GM19395 (cell line): ENCODE measurements around the gene NPIPB4.
"Not testable (repeated sequence)": the region's sequence is repeated elsewhere in the genome, so short reads cannot be mapped to it uniquely, and the experiment has no call there.

ENCODE experiments used
- ATAC-seq: cut with Tn5 transposase; IDR thresholded peaks from one replicate; pipeline ENCODE4 v1.9.1; 2021; ENCODE audit warnings: mild to moderate bottlenecking, moderate library complexity; ENCODE audit not compliant: unreplicated experiment

The NPIPB4 gene

DNA sequence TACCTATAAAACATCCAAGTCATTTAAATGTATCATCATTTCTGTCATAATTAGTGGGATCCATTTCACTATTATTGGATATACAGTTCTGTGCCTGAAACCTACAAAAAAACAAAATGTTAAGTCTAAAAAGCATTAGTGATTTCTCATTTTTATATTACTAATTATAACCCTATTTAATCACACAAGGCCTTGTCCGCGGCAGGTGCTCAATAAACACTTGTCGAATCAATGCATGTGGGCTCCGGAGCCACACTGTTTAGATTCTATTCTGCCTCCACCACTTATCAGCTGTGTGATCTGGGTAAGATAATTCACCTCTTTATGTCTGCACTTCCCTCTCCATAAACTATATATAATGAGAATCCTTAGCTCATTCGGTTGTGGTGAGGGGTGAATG, at the start of gene NPIPB4:
NPIPB4 (minus strand) TSS at position 101 of the 400 bp plus-strand sequence. CDS start 378 bp downstream, outside the sequence.
- ATAC-seq: not testable (repeated sequence)

DNA sequence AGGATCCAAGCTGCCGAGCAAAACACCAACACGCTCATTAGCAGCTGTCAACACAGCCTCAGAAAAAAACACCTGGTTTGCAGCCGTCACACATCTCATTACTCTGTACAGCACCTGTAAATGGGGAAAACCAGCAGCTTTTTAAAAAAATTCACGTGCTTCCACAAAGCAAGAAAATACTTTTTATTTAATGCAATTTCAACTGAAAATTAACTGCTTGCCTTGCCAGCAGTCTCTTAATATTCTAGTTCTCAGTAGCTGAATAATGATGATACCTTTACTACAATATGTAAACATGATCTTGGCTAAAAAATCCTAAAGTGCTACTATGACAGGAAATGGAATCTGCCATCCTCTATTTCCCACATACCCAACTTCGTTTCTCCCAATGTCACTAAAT, 41.4 kb upstream of the NPIPB4 start:
- not testable (repeated sequence) for ATAC-seq

DNA sequence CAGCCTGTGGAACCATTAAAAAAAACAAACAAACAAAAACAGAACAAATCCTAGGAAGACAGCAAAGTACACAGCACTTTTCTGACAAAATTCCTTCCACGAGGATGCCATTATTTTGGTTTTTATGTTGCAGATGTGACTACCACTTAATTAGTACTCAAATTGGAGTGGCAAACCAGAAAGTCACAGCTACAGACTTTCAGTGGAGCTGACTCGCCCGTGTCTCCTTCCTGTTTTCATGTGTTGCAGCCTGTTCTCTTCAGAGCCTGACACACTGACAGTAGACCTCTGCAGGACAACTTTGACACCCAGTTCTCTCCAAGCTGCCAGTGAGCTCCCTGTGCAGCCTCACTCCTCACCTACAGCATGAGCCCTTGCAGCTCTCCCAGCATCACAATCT, 24.4 kb upstream of the NPIPB4 start:
- ATAC-seq: not testable (repeated sequence)

DNA sequence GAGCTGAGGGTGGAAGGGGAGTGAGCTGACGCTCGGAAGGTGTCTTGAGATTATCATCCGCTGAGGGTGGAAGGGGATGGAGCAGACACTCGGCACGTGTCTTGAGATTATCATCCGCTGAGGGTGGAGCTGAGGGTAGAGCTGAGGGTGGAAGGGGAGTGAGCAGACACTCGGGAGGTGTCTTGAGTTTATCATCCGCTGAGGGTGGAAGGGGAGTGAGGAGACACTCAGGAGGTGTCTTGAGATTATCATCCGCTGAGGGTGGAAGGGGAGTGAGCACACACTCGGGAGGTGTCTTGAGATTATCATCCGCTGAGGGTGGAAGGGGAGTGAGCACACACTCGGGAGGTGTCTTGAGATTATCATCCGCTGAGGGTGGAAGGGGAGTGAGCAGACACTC, 20.4 kb downstream of the NPIPB4 start:
- not testable (repeated sequence) for ATAC-seq

DNA sequence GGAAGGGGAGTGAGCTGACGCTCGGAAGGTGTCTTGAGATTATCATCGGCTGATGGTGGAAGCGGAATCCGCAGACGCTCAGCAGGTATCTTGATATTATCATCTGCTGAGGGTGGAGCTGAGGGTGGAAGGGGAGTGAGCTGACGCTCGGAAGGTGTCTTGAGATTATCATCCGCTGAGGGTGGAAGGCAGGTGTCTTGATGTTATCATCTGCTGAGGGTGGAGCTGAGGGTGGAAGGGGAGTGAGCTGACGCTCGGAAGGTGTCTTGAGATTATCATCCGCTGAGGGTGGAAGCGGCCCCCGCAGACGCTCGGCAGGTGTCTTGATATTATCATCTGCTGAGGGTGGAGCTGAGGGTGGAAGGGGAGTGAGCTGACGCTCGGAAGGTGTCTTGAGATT, 21.2 kb downstream of the NPIPB4 start:
- ATAC-seq: not testable (repeated sequence)

DNA sequence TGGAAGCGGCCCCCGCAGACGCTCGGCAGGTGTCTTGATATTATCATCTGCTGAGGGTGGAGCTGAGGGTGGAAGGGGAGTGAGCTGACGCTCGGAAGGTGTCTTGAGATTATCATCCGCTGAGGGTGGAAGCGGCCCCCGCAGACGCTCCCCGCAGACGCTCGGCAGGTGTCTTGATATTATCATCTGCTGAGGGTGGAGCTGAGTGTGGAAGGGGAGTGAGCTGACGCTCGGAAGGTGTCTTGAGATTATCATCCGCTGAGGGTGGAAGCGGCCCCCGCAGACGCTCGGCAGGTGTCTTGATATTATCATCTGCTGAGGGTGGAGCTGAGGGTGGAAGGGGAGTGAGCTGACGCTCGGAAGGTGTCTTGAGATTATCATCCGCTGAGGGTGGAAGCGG, 21.8 kb downstream of the NPIPB4 start:
- not testable (repeated sequence) for ATAC-seq

DNA sequence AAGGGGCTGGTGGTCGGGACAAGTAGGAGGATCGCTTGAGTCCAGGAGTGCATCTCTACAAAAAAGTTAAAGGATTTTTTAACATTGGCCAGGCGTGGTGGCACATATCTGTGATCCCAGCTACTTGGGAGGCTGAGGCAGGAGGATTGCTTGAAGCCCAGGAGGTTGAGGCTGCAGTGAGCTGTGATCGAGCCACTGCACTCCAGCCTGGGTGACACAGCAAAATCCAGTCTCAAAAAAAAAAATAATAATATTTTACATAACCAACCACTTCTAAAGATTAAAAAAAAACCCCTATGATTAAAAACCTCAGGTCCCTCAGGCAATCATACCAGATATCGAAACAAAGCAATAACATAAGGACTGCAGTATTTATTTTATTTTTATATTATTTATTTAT, 23.3 kb downstream of the NPIPB4 start:
- ATAC-seq: not testable (repeated sequence)

DNA sequence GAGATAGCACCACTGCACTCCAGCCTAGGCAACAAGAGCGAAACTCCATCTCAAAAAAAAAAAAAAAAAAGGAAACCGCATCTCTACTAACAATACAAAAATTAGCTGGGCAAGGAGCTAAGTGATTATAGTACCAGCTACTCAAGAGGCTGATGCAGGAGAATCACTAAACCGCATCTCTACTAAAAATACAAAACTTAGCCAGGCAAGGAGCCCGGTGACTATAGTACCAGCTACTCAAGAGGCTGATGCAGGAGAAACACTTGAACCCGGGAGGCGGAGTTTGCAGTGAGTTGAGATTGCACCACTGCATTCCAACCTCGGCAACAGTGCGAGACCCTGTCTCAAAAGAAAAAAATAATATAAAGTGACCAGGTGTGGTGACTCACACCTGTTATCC, 27.6 kb downstream of the NPIPB4 start:
- ATAC-seq: not testable (repeated sequence)

DNA sequence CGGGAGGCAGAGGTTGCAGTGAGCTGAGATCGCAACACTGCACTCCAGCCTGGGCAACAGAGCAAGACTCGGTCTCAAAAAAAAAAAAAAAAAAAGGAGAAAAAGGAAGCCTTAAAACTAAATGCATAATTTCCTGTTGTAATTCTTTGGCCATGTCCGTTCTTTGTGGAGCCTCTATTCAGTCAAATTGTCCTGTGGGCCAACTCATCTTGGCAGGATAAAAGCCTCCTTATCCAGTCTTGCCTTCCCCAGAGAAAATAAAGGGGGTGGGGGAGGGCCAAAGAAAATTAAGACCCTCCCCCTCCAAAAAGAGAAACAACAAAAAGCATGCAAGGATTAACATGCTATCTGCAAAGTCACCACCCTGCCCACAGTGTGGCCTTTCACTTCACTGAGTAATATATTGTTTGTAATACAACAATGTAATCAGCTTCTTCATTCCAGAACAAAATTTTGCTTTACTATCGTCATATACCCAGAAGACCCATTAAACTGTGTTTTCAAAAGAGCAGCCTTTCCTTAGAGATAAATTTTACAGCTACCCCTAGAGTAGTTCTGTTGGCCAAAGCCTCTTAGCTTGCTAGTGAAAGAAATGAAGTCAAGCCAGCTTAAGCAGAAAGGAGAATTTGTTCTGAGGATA, 31.4 kb downstream of the NPIPB4 start:
- ATAC-seq: not testable (repeated sequence)

DNA sequence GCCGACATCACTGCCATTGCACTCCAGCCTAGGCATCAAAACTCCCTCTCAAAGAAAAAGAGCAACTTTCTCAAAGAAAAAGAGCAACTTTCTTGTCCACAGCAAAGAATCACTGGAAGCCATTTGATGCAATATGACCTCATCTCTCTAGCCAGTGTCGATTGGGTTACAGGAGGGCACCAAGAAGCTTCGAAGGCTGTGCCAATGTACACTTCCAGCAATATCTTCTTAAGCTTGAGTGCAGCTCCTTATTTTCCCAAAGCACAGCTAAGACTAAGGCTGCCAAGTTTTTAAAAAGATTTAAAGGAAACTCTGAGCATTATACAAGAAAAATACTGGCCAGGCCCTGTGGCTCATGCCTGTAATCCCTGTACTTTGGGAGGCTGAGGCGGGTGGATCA, 32.0 kb downstream of the NPIPB4 start:
- not testable (repeated sequence) for ATAC-seq

DNA sequence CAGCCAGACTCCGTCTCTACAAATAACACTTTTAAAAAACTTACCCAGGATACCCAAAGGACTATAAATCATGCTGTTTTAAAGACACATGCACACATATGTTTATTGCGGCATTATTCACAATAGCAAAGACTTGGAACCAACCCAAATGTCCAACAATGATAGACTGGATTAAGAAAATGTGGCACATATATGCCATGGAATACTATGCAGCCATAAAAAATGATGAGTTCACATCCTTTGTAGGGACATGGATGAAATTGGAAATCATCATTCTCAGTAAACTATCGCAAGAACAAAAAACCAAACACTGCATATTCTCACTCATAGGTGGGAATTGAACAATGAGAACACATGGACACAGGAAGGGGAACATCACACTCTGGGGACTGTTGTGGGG, 34.3 kb downstream of the NPIPB4 start:
- not testable (repeated sequence) for ATAC-seq

DNA sequence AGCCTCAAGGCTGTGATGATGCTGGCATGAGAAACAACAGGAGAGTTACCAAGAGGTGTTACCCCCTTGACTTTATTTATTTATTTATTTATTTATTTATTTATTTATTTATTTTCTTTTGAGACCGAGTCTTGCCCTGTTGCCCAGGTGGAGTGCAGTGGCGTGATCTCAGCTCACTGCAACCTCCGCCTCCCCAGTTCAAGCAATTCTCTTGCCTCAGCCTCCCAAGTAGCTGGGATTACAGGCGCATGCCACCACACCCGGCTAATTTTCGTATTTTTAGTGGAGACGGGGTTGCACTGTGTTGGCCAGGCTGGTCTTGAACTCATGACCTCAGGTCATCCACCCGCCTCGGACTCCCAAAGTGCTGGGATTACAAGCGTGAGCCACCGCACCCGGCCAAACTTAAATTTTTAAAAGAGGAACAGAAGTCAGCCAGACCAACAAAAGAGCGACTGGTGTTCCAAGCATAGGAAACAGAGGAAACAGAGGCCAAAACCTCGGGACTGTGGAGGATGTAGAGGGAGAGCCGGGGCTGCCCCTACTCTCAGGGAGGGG, 36.6 kb downstream of the NPIPB4 start:
- not testable (repeated sequence) for ATAC-seq

DNA sequence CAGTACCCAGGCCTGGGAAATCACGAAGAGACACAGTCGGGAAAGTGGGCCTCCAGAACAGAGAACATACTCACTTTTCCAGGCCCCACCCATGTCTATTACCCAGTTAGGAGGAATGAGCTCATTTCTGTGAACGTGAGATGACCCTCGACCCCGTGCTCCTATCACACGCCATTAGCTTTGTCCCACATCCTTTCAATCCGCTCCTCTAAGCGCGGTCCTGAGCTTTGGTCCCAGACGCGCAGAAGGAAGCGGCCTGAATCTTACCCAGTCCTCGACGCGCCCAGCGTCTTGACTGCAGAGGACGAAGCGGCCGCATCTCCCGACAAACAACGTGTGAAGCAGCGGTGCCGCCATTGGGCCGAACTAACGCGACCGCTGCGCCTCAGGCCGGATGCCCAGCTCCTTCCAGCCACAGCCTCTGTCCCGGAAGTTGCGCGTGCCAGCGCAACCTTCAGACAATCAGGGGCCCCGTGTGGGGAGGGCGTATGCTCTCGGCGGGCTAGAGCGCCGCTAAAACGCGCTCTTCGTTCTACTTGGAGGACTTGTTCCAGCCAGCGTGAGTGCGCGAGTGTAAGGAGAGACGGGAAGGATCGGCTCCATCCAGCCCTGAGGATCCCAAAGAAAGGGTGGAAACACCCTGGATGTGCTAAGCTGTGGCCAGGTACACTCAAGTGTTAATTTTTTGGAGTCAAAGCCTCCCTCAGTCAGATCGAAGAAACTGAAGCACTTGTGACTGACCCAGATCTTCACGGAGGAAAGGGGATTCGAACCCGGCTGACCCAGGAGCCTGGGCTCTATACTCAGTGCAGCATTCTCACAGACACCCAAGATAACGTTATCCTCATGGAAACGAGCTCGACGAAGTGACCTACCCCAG, 37.3 kb downstream of the NPIPB4 start:
- ATAC-seq: peak; percentile 93

DNA sequence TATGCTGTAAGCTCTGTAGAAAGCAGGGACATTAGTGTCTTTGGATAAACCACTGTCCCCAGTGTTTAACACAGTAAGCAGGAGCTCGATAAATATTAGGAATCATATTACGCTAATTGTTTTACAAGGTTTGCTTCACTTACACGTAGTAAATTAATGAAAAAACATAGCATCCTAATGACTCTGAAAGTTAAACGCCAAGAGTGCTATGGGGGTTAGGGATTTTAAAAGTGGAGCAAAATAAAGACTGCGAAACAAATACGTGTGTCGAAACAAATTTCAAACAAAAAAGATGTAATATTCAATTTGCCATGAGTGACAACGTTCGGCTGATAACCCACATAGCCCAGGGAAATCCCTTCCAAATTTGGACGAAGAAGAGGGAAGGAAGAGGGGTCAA, 37.9 kb downstream of the NPIPB4 start:
- ATAC-seq: not testable (repeated sequence)

DNA sequence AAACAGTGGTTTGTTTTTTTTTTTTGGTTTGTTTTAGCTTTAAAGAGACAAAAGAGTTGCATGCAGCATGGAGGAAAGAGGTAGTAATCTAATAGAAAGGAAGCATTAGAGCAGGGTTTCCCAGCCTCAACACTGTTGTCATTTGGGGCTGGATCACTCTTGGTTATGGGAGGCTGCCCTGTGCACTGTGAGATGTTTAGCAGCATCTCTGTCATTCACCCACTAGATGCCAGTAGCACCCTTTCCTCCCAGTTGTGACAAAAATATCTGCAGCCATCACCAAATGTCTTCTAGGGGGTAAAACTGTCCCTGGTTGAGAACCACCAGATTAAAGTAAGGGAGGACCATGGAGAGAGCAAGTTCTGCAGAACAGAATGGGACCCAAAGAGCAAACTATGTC, 40.5 kb downstream of the NPIPB4 start:
- ATAC-seq: not testable (repeated sequence)

DNA sequence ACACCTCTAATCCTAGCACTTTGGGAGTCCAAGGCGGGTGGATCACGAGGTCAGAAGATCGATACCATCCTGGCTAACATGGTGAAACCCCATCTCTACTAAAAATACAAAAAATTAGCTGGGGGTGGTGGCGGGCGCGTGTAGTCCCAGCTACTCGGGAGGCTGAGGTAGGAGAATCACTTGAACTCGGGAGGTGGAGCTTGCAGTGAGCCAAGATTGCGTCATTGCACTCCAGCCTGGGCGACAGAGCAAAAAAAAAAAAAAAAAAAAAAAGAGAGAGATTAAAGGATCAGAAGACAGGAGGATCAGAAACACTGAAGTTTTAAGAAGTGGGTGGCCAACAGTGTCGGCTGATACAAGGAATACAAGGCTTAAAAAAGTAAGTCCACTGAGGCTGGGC, 41.9 kb downstream of the NPIPB4 start:
- not testable (repeated sequence) for ATAC-seq

DNA sequence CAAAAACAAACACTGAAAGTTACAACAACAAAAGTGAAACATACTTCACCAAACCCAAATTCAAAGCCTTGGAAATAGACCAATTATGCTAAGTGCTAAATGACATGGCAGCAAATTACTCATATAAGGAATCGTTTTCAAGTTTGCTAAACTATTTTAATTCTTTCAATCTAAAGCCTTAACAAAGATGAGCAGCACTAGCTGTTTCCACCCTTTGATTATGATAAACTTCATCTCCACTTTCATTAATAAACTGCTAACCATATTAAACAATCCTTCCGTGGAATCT, 55.2 kb downstream of the NPIPB4 start:
- not testable (repeated sequence) for ATAC-seq

DNA sequence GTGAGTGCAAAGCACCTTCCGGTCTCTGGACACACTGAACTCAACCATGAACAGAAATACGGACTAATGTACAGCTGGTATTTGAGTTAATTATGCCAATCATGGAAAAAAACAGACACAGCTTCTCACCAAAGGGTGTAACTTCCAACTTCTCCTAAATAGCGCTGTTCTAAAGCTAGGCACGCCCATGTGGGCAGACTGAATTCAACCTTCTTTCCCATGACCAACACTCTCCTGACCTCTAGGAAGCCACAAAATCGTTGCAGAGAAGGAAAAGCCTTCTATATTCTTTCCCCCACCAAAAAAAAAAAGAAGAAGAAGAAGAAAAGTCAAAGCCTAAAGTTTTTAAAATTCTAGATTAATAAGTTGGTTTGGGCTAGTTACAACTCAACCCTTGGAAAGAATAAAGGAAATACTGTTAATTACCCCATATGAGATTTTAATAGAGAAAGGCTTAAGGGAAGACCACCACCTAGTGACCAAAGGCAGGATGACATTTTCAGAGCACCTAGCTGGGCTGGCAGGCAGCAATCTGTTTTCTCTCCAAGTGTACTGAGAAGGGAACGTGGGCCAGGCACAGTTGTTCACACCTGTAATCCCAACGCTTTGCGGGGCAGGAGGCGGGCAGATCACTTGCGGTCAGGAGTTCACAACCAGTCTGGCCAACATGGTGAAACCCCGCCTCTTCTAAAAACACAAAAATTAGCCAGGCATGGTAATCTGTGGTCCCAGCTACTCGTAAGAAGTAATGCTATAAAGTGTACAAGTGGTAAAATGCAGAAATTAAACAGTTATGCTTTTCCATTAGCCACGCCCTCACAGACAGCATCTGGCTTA, 55.8 kb downstream of the NPIPB4 start:
- ATAC-seq: not testable (repeated sequence)

DNA sequence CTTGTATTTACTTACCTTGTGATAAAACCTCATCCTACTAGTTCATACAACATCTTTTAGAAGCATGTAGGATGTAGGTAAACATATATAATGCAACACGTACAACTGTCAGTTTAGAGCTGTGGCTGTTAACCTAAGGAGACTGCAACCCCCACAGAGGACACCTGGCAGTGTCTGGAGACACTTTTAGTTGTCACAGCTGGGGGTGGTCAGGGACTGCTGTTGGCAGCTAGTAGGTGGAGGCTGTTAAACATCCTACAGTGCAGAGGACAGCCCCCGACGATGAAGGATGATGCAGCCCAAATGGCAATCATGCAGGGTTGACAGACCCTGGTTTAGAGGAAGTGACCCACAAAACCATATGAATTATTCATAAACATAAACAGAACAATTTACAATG, 59.0 kb downstream of the NPIPB4 start:
- not testable (repeated sequence) for ATAC-seq

DNA sequence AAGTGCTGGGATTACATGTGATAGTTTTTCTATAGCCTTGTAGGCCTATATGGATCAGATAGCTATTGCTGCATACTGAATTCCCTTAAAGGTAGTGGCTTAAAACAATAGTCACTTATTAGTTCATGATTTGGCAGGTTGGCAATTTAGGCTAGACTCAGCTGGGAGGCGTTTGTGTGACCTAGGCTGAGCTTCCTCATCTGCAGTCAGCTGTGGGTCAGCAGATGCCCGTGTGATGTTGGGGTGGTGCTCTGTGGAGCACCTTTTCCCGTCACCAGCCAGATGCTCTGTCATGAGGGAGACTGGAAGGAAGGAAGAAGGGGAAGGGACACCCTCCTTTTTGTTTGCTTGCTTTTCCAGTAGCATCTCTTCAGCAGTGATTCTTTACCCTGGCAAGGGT, 64.2 kb downstream of the NPIPB4 start:
- not testable (repeated sequence) for ATAC-seq

DNA sequence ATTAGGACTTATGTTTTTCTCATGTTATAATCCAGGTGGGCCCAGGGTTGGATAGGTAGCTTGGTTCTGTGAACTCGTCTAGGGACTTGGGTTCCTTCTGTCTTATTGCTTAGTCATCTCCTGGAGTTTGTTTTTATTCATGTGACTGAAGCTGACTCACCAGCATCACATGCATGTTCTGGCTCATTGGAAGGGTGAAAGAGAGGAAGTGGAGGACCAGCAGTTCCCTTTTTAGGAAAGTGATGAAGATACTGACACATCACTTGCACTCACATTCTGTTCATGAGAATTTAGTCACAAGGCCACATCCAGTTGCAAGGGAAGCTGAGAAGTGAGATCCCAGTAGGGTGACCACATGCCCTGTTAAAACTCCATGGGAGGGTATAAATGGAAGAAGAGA, 67.0 kb downstream of the NPIPB4 start:
- ATAC-seq: not testable (repeated sequence)
